Mammary epithelial cell (primary cell): ENCODE results near the gene OR6V1.

Experiments
- CTCF ChIP-seq, 2 donors: IDR thresholded peaks in 1 of 2; conservative IDR thresholded peaks in 1 of 2; 2 replicates each; pipeline ENCODE4 v1.5.1; 2011 to 2012; ENCODE audit warnings: inconsistent platforms in 2 of 2, low read length in 2 of 2, mild to moderate bottlenecking in 2 of 2, control low read depth in 1 of 2, low read depth in 1 of 2; ENCODE audit not compliant: insufficient read depth in 1 of 2; ENCODE audit errors: extremely low read depth in 1 of 2
- EZH2 ChIP-seq: IDR thresholded peaks from 2 replicates; pipeline ENCODE4 v1.6.1; 2012; ENCODE audit warnings: low read length, inconsistent platforms, borderline replicate concordance

- TF ChIP-seq CTCF (conservative IDR thresholded peaks at IDR 0.05 in 1 of 2, IDR thresholded peaks at IDR 0.05 in 1 of 2; ENCODE audit: extremely low read depth in 1 of 2, insufficient read depth in 1 of 2, low read depth in 1 of 2, low read length in 2 of 2) (no peak), EZH2 (no peak)
These were observed 9.9 kb upstream of the OR6V1 start for GRCh38 chr7:143042159-143042789.
